ENCODE data around the gene GAA. TPM values are rescaled to one million over a fixed set of nuclear protein-coding genes. Genes with fewer than 3 reads are reported as not detected.

GAA gene
- total and polyA plus RNA-seq, 2 of the 4 experiments (the other 2 are of a cell fraction) = 2.2 to 14.8 TPM

DNA sequence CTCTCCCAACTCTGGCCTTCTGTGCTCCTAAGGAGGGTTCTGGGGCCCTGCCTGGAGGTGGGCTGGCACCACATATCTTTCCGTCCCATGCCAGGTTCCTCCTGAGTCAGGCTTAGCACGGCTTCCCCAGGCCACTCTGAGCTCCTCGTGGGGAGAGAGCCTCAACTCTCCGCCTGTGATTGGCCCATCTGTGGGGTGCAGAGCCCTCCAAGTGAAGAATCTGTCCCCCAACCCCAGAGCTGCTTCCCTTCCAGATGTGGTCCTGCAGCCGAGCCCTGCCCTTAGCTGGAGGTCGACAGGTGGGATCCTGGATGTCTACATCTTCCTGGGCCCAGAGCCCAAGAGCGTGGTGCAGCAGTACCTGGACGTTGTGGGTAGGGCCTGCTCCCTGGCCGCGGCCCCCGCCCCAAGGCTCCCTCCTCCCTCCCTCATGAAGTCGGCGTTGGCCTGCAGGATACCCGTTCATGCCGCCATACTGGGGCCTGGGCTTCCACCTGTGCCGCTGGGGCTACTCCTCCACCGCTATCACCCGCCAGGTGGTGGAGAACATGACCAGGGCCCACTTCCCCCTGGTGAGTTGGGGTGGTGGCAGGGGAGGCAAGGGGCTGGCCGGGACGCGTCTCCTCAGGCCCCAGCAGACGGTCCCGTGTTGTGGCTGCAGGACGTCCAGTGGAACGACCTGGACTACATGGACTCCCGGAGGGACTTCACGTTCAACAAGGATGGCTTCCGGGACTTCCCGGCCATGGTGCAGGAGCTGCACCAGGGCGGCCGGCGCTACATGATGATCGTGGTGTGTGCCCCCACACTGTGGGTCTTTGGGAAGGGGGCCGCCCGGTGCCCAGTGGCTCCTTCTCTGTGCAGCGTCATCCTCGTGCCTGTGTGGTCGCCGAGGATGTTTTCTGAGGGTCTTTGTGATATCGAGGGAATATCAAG, 6.9 kb downstream of the GAA start:
- Histone ChIP-seq H2BK20ac (ENCODE audit: low read depth, low read length) (no peak overlapping the region), H3K27me3 (ENCODE audit: control insufficient read depth, insufficient read depth, low read length) (no peaks in the 10 kb centered on the region), H3K4me1 (ENCODE audit: control insufficient read depth, insufficient read depth, low read length) (no peaks in the 10 kb centered on the region; the same call in 1 of the 2 replicates), H3K4ac (ENCODE audit: low read depth, low read length) (no peak overlapping the region), H4K8ac (ENCODE audit: low read depth in 2 of 2, low read length in 2 of 2) (no peak overlapping the region), H3K23ac (ENCODE audit: low read depth, low read length) (no peak overlapping the region), H2AK9ac (replicated peaks; ENCODE audit: low read depth, low read length, poor library complexity) (peak overlapping the region; percentile 28), H3K14ac (replicated peaks; ENCODE audit: low read depth, low read length) (no peak overlapping the region), H2AFZ (replicated peaks; ENCODE audit: low read length, poor library complexity) (no peak overlapping the region), H3K56ac (ENCODE audit: extremely low read depth, insufficient read depth, low read length) (no peak overlapping the region), H3K18ac (ENCODE audit: low read depth, low read length) (no peak overlapping the region), H4K91ac (ENCODE audit: insufficient read depth, low read depth, low read length) (no peak overlapping the region), H3K27ac (ENCODE audit: insufficient read depth, low read length) (no peak overlapping the region), H2BK15ac (ENCODE audit: low read depth, low read length) (no peak overlapping the region), H2AK5ac (ENCODE audit: low read depth, low read length) (no peak overlapping the region), H3K4me3 (ENCODE audit: insufficient read depth, low read depth, low read length) (no peak overlapping the region), H3K9me1 (ENCODE audit: insufficient read depth, low read length) (no peaks in the 10 kb centered on the region), H3K79me1 (ENCODE audit: low read depth in 1 of 2, low read length in 2 of 2) (no peaks in the 10 kb centered on the region), H3K4me2 (ENCODE audit: low read depth, low read length) (no peak overlapping the region), H3K9me3 (ENCODE audit: control insufficient read depth, insufficient read depth, low read length) (no peaks in the 10 kb centered on the region), H2BK5ac (ENCODE audit: low read depth, low read length, poor library complexity, severe bottlenecking) (no peak overlapping the region), H4K5ac (ENCODE audit: low read depth, low read length) (no peak overlapping the region), H4K20me1 (ENCODE audit: insufficient read depth, low read length) (no peaks in the 10 kb centered on the region), H3K9ac (ENCODE audit: low read depth, low read length) (no peak overlapping the region), H3K36me3 (ENCODE audit: control insufficient read depth, insufficient read depth, low read length) (peaks cover 3% of the 10 kb centered on the region; the same call in 1 of the 2 replicates), H2BK120ac (ENCODE audit: low read depth, low read length) (no peak overlapping the region)
- dilution Hi-C loops (cut with HindIII; ENCODE audit: low sequenced_read_pairs, unreplicated experiment) = no loop called here
- intact Hi-C loops (cut with micrococcal nuclease) = no loop called here
- DNase-seq (no peak), ATAC-seq (ENCODE audit: low read depth) (no peak)
- ChIA-PET POLR2A (ENCODE audit: unreplicated experiment) (no interaction called here), CTCF (no interaction called here)
- no peak for TF ChIP-seq RAD21 (IDR thresholded peaks at IDR 0.05; ENCODE audit: low read length)
- TF ChIP-seq POLR2A (IDR thresholded peaks at IDR 0.05; ENCODE audit: low read depth, low read length) = no peak
- no peak for TF ChIP-seq MXI1 (IDR thresholded peaks at IDR 0.05; ENCODE audit: borderline replicate concordance, low read depth, low read length)
- TF ChIP-seq SMC3 (IDR thresholded peaks at IDR 0.05; ENCODE audit: low read depth, low read length) = no peak
- no peak for TF ChIP-seq CEBPB (IDR thresholded peaks at IDR 0.05; ENCODE audit: low read depth, low read length)
- no peak for TF ChIP-seq MAFK (IDR thresholded peaks at IDR 0.05; ENCODE audit: low read depth, low read length)
- TF ChIP-seq FOS (IDR thresholded peaks at IDR 0.05; ENCODE audit: low read depth, low read length) = no peak
- WGBS, 2 experiments (ENCODE audit: extremely low coverage in 2 of 2, insufficient read length in 1 of 2) = 94% methylated on average over 20 of the region's 40 CpGs; no CpG with 5 or more reads in 1 of the 2 experiments
- in situ Hi-C loops (cut with MboI; ENCODE audit: low sequenced_read_pairs) = no loop called here
- BruUV-seq (replicated peaks) = no TSS peak
